Non-pigmented ciliary epithelial cell (primary cell): ENCODE results near the gene MGAT5.

Source experiments
- DNase-seq: peaks from one replicate; pipeline ENCODE4 v3.0.0-alpha.2; 2010; ENCODE audit warnings: low read depth

MGAT5 gene

DNA sequence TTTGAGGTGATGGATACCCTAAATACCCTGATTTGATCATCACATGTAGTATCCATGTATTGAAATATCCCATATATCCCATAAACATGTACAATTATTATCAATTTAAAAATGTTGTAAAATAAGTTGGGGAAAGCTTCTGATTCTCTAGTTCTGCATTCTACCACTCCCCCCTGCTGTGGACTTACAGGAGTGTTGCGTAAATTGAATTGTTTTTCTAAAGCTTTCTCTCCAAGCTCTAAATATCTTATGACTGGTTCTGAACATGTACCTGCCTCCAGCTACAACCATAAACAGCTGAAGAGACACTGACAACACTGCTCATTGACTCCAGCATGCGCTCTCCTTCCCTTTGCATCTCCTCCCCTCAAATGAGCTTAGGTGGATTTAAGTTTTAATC, 145.2 kb downstream of the MGAT5 start:
- DNase-seq: no peak

DNA sequence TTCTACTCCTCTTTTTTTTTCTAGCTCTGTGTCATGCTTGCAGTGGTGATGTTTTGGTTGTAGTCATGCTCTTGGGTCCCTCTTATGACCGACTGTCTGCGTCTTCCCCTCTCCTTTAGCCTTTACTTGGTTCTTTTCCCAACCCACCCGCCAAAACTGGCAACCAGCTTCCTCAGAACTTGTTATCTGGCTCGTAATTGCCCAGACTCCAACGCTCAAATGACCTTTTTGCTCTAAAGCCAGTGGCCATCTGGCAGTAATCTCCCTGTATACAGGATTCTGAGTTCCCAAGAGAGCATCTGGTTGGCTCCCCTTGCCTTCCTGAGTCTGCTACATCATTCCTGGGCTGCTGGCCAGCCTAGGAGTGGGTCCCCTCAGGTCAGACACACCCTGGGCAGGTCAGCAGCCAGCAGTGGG, 147.2 kb downstream of the MGAT5 start:
- no peak for DNase-seq

GRCh38 chr2:134401789-134402188, 147.9 kb downstream of the MGAT5 start:
- no peak for DNase-seq

GRCh38 chr2:134402410-134402809, 148.5 kb downstream of the MGAT5 start:
- DNase-seq: no peak

DNA sequence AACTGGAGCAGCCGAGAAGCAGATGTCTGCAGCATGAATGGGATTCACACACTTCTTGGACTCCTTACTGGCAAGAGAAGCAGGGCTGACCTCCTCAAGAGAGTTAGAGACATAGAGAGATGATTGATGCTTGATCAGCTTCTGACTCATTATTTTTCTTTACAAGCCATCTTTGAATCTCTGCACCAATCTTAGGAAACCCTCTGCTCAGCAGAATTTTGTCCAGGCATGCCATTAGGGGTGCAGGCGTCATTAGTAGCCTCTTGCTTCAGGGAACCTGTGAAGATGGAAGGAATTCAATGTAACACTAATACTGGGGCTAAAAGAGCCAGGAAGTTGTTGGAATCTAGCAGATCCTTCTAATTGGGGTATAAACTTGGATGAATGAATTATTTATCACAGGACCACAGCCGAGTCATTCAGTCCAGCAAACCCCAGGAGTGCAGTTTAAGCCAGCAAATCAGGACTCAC, 151.8 kb downstream of the MGAT5 start:
- no peak for DNase-seq

GRCh38 chr2:134406311-134406710, 152.4 kb downstream of the MGAT5 start:
- DNase-seq: no peak

GRCh38 chr2:134406736-134407135, 152.9 kb downstream of the MGAT5 start:
- no peak for DNase-seq

DNA sequence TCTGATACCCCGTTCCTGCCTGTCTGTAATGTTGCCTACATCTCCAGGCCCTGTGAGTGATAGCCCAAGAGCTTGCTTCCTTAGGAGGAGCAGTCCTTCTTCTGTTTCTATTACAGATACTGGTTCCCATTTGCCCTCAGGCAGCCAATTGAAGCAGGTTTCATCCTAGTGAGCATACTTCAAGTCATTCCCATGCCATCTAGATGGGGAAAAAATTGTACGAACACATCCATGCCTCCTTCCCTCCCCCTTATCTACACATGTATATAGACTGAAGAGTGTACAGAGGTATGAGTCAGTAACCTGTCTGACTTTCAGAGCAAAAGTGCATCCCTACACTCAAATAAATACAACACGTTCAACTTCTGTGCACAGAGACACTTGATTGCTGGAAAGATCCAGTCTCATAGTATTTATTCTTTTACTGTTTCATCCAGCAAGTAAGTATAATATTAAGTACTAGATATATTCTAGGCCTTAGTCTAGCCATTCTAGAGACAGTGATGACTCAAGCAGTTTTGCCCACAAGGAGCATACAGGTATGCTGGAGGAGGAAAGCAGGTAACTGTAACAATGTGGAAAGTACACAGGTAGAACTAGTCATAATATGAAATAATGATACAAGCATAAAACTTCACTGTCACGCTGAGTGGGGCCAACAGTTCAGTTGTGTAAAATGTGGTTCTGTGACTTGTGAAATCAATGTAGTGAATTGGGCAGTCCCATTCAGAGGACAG, 153.4 kb downstream of the MGAT5 start:
- DNase-seq: no peak

DNA sequence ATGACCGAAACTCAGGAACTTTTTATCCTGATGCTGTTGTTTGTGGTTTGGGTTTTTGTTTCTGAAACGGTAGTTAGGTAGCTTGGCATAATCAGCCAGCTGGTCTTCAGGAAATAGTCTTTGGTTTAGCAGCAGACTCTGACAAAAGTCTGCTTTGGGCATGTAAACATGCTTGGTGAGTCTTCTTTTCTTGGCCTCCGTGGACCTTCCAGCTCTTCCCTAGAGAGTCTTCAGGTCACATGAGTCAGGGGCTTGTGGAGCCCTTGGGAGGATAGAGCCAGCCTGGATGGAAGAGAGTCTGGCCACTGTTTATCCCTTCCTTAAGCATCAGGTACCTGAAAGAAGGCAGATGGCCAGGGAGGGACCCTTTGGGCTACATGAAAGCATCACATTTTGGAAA, 154.5 kb downstream of the MGAT5 start:
- DNase-seq: no peak

- no peak for DNase-seq
Observed at GRCh38 chr2:134408791-134409190, 154.9 kb downstream of the MGAT5 start.

DNA sequence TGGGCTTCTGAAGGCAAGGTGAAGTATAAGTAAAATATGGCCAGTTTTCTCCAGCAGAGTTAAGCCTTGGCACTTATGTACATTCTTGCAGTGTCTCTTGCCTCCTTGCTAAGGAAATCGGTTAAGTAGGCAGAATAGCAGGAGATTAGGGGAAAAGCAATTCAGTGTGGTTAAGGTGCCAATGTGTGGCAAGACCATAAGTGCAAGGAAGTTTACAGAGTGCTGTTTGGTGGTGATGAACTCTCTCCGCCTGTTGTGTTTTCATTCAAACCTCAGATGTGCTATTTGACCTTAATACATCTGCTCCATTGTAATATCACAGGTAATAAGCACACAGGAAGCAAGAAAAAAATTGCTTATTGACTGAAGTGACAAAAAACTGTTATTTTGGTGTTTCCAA, 156.1 kb downstream of the MGAT5 start:
- DNase-seq: no peak

- no peak for DNase-seq
Observed at GRCh38 chr2:134410831-134411231, 157.0 kb downstream of the MGAT5 start.

DNA sequence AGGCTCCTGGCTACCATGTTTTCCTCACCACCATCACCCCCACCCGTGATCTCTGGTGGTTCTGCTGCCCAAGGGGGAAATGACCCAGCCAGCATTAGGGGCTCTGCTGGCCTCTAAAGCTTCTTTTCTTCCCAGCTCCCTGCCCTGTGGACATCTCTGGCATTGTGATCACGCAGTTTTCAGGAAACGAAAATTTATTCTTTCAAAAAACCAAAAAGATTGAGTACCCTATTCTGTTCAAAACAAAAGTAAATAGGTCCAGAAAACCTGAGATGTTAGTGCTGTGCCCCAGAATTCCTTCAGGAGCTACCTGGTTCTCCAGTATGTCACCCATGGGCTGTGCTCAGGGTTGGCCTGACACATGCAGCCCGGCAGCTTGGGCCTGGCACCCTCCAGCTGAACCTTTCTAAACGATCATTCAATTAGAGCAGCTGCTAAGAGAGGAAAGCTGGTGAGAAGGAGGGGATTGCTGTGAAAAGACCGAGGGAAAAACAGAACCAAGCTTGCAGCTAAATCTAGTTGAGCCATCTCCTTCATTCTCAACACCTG, 157.5 kb downstream of the MGAT5 start:
- DNase-seq: no peak

DNA sequence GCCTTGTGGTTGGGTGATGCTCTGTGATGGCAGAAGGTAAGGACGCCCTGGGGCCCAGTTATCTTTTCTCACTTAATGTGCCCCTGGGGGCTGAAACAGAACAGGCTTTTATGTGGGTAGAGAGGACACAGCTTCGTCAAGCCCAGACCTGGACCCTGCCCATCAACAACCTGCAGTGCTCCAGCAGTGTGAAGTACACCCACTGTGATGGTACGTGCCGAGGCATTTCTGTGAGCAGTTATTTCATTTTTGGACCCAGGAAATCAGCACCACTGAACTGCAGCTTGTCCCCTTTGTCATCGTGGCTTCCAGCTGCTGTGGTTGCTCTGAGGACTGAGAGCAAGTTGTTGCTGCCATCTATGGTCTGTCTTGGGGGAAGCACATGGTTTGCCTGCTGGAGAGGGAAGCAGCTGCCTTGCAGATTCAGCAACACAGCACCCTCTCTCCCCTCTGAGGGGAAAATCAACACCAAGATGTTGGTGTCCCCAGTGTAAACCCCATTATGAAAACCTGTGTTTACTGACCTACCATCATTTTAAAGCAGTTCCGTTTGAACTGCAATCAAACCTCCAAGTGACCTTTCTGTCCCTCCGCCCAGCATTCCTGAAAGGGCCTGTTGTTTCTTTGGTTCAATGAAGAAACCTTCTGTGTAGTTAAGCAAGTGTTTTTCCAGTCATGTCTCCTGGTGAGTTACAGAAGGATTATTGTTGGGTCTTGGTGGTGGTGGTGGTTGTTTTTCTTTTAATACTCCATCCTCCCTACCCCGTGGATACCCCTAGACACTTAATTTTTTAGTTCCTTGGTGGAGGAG, 158.2 kb downstream of the MGAT5 start:
- DNase-seq: peak; percentile 67

DNA sequence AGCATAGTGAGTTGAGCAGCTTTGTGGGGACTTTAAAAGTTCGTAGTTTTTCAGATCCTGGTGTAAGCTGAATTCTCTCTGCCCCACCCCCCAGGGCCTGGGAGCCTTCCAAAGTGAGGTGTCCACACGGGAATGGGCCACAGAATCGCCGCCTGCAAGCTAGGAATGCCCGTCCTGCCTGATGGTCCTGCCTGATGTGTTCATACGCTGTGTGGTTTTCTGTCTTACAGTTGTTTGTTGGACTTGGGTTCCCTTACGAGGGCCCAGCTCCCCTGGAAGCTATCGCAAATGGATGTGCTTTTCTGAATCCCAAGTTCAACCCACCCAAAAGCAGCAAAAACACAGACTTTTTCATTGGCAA, 158.7 kb downstream of the MGAT5 start:
- DNase-seq: no peak

- DNase-seq: no peak
Observed at GRCh38 chr2:134413430-134413829, 159.6 kb downstream of the MGAT5 start.

- DNase-seq: no peak
Observed at GRCh38 chr2:134413912-134414311, 160.0 kb downstream of the MGAT5 start.

GRCh38 chr2:134416018-134416417, 162.1 kb downstream of the MGAT5 start:
- no peak for DNase-seq

DNA sequence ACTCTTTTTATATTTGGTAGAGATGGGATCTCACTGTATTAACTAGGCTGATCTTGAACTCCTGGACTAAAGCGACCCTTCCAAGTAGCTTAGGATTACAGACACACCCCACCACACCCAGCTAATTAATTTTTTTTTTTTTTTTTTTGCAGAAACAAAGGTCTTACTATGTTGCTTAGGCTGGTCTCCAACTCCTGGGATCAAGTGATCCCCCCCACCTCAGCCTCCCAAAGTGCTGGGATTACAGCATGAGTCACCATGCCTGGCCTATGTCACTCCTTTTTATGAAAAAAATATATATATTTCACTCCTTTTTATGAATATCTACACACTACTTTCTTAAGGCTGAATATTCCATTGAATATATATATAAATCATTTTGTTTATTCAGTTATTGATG, 162.8 kb downstream of the MGAT5 start:
- DNase-seq: no peak

DNA sequence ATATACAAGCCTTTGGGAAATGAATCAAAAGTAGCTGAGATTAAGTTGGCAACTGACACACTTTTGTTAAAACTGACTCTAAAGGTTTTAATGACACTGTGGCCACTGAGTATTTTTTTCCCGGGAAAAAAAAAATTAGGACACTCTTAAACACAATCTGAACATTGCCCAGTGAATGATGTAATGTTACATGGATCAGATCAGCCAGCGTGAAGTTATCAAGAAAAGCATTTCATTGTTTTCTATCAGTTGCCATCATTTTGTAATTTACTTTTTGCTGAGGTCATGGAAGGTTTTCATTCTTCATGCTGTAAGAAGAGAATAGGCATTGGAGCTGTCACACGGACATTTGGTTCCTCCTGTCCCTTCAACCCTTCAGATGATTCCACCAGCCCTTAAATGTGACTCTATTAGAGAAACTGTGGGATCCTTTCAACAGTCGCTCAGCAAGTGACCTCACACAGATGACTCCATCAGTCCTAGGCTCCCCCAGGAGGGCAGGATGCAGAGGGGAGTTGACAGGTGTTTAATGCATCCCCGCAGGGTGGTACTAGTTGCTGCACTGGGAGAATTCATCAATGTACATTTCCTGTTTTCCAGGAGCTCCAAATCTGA, 164.2 kb downstream of the MGAT5 start:
- no peak for DNase-seq

- no peak for DNase-seq
Observed at GRCh38 chr2:134420259-134420658, 166.4 kb downstream of the MGAT5 start.

GRCh38 chr2:134420920-134421319, 167.0 kb downstream of the MGAT5 start:
- no peak for DNase-seq
